Fibroblast of lung (primary cell): ENCODE results near the gene FHDC1.

Source experiments
- CTCF ChIP-seq, 2 donors: IDR thresholded peaks in 1 of 2; conservative IDR thresholded peaks in 1 of 2; 1 replicate in 1 of 2; 2 replicates in 1 of 2; pipeline ENCODE4 v1.5.1; 2011 to 2012; ENCODE audit warnings: low read length in 2 of 2, control low read depth in 1 of 2, inconsistent platforms in 1 of 2, low read depth in 1 of 2, mild to moderate bottlenecking in 1 of 2
- EZH2 ChIP-seq: IDR thresholded peaks from 2 replicates; pipeline ENCODE4 v1.5.1; 2012; ENCODE audit warnings: low read length, control low read depth, mild to moderate bottlenecking; ENCODE audit errors: missing control alignments

DNA sequence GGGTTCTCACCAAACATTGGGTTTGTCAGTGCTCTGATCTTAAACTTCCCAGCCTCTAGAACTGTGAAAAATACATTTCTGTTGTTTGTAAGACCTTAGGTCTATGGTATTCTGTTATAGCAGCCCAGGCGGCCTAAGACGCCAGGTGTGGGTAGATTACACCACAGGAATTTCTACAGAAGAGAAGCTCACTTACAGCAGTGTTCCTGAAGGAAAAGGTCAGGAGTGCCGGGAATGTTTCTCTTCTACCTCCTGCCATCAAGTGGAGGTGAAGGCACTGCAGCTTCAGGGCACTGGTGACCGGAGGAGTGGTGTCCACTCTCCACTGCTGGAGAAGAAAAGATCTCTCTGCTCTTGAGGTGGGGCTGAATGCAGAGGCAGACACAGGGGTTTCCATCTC, 45.7 kb downstream of the FHDC1 start:
- TF ChIP-seq CTCF (conservative IDR thresholded peaks at IDR 0.05 in 1 of 2, IDR thresholded peaks at IDR 0.05 in 1 of 2; ENCODE audit: low read depth in 1 of 2, low read length in 2 of 2) (no peak), EZH2 (no peak)
